ENCODE results near the gene ELK3.
"Not testable (repeated sequence)": the region's sequence is repeated elsewhere in the genome, so short reads cannot be mapped to it uniquely, and the experiment has no call there.

The ELK3 gene

DNA sequence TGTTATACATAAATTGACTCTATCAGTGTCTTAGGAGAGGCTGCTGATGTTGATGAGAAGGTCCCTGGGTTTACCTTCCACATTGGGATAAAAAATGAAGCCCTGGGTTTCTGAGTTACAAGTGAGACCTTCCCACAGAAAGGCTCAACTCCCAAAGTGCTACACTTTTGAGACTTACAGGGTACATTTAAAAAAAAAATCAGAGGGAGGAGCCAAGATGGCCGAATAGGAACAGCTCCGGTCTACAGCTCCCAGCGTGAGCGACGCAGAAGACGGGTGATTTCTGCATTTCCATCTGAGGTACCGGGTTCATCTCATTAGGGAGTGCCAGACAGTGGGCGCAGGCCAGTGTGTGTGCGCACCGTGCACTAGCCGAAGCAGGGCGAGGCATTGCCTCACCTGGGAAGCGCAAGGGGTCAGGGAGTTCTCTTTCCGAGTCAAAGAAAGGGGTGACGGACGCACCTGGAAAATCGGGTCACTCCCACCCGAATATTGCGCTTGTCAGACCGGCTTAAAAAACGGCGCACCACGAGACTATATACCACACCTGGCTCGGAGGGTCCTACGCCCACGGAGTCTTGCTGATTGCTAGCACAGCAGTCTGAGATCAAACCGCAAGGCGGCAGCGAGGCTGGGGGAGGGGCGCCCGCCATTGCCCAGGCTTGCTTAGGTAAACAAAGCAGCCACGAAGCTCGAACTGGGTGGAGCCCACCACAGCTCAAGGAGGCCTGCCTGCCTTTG is 121.7 kb downstream of the ELK3 start:
- DNase-seq = not testable (repeated sequence)

DNA sequence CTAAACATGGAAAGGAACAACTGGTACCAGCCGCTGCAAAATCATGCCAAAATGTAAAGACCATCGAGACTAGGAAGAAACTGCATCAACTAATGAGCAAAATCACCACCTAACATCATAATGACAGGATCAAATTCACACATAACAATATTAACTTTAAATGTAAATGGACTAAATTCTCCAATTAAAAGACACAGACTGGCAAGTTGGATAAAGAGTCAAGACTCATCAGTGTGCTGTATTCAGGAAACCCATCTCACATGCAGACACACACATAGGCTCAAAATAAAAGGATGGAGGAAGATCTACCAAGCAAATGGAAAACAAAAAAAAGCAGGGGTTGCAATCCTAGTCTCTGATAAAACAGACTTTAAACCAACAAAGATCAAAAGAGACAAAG is 123.6 kb downstream of the ELK3 start:
- DNase-seq = not testable (repeated sequence)
